ENCODE data around the gene OSBPL3.

The OSBPL3 gene

DNA sequence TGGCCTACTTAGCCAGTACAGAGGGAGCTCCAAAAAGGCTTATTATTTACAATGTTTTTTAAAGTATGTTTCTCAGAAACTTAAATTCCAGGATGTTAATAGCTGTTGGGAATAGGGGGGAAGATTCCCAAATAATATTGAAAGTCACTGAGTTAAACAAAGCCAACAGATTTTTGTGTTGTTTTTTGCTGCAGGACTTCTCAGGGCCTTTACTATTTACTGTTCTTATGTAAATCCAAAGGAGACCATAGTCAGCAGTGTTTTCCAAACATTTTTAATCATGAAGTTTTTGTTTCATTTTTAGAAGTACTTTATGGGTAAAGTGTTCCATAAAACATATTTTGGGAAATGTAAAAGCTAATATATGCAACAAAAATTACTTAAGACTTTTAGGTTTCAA, 122.4 kb downstream of the OSBPL3 start:
- DNase-seq = no peak

DNA sequence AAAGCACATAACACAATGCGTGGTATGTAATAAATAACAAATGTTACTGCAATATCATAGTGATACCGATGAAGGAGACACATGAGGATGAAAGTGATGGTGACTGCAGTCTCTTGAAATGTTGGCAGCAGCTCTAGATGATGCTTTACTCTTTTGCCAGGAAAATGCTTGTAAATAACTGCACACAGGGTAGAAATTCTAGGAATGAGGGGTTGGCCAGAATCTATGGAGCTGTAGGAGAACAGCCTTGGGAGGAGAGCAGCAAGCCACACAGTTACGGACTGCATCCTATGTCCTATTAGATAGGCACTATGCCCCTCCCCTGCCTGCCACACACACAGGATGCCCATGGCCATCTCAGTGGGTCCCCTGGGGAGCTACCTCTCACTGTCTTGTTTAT, 125.1 kb downstream of the OSBPL3 start:
- no peak for DNase-seq

DNA sequence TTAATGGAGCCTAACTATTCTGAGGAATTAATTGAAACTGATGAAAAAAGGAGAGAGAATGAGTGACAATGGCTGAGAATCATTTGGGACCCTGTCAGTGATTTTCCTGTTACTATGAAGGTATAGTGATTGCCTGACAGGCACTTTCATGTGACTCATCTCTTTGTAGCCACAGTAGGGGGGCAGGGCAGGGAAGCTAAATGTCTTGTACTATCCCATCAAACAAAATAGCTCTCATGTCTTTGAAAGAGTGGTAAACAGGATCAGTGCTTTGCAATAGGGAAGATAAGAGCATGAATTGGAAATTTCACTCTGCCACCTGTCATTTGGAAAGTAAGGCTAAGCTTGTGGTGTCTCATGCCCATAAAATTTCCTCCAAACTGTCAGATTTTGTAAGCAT, 128.2 kb downstream of the OSBPL3 start:
- no peak for DNase-seq

DNA sequence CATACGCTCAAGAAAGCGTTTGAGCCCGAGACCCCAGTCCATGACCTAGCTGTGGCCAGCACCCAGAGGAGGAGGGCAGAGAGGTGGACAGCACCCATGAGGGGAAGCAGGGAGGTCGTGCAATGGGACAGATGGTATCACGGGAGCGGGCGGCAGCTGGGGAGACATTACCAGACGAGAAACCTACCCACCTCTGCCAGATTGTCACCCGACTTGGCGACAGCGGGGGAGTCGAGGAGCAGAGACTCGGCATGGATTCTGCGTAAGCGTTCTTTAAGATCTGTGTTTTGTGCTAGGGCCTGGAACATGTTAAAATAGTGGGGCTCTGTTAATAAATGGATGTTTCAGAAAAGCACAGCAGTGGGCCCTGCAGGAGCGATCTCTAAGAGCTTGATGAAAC, 131.1 kb downstream of the OSBPL3 start:
- no peak for DNase-seq

DNA sequence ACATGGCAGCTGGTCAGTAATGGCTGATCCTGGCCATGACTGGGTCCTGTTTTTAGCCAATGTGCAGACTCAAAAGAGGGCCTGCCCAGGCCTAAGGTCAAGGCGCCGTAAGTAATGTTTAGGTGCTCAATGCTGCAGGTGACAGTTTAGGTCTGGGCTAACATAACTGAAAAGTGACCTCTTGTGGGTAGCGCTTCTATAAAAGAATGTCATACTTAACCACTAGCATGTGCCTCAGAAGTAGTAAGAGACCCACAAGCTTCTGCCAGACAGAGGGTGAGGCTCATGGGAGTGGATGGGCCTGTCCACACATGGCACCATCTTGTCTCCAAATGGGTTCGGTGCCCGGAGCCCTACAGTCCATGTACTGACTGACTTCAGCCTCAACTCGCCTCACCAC, 132.2 kb downstream of the OSBPL3 start:
- DNase-seq = no peak

DNA sequence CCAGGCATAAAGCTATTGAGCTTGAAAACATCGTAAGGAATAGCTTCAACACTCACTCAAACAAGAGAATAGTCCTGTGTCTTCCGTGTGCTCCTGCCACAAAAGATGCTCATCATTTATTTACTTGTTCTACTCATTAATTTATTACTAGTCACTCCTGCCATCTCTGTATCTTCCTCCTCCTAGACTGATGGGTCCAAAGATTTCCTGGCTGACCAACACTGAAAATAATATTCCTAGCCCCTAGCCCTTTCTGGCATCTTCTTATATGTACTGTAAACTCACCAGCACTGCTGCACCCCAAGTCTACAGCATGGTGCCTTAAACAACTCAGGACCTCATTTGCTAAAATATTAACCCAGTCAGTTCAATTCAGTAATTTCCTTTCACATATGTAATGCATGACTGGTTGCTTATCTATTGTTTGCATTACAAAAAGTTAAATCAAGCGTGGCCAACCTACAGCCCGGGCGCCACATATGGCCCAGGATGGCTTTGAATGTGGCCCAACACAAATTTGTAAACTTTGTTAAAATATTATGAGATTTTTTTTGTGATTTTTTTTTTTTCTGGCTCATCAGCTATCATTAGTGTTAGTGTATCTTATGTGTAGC, 136.1 kb downstream of the OSBPL3 start:
- DNase-seq = no peak

DNA sequence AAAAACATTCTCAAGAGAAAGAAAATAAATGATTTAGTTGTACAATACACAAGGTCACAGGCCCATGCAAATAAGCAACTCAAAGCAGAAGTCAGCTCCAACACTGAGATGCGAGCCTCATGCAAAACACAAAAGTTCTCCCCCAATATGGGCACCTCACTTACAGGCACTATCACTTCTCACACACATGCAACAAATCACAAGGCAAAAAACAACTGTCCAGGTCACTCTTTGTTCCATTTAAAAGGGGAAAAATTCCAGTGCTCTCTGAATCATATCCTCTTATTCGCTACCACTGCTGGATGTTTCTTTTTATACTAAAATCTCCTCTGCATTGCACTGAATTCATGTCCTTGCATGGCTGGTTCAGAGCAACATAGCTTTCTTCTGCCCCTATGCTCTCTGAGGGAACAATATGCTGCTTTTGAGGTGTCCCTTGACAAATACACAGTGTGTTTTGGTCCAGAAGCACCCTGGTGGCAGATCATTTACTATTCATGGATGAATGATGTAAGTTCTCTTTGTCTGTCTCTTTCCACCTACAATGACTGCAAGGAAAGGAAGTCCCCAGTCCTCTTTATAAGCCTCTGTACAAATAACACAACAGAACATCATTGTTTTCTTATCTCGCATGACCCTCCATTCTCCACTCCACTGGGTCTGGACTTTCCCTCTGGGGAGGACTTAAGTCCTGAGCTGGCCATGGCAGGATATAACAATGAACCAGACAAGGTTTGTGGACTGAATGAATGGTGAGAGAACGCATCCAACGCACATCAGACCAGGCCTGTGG, 137.3 kb downstream of the OSBPL3 start:
- DNase-seq = no peak

DNA sequence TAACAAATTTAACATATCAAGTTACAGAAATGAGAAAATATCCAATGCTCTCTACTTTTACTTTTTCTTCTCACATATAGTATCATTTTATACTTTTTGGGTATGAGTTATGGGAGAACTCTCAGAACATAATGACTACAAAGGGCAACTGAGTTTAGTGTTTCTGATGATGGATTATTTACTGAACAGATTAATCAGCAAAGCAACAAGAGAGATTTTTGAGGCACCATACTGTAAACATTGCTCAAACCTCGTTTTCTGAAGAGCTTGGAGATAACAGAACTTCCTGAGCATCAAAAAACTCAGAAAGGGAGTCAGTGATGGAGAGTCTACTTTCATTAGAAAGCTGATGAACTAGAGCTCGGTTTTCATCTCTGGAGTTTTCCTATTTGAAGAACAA, 137.9 kb downstream of the OSBPL3 start:
- no peak for DNase-seq

DNA sequence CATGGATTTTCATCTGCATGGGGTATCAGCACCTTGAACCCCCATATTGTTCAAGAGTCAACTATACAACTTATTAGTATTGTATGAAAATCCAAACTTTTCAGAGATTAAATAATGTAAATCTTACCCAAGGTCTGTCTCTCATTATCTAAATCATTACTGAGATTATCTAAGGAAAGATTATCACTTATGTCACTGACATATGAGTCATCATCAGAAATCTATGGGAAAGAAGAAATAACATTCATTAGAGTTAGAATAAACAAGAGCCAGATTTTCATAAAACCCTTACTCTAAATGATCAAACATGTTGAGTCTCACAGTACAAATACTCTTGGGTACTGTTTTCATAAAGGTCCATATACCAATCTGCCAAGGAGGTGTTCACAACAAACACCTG, 139.4 kb downstream of the OSBPL3 start:
- no peak for DNase-seq

DNA sequence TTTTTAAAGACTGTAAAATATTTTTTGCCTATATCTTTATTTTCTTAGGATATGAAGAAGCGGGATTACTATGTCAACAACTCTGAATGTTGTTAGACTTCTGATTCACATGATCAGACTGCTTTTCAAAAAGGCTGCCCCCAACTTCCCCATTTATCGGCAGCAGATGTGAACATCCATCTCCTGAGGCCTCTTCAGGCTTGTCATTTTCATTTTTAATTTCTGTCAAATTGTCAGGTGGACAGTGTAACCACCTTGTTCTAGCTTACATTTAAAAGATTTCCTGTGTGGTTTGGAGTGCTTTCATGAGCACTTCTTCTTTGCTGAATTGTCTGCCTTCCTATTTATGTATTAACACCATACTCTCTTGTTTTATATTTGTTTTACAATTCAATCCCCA, 143.9 kb downstream of the OSBPL3 start:
- no peak for DNase-seq

DNA sequence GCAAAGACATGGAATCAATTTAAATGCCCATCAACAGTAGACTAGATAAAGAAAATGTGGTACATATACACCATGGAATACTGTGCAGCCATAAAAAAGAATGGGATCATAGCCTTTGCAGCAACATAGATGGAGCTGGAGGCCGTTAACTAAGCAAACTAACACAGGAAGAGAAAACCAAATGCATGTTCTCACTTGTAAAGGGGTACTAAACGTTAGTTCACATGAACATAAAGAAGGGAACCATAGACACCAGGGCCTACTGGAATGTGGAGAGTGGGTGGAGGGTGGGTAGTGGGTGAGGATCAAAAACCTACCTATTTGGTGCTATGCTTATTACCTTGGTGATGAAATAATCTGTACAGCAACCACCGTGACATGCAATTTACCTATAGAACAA, 144.3 kb downstream of the OSBPL3 start:
- no peak for DNase-seq

DNA sequence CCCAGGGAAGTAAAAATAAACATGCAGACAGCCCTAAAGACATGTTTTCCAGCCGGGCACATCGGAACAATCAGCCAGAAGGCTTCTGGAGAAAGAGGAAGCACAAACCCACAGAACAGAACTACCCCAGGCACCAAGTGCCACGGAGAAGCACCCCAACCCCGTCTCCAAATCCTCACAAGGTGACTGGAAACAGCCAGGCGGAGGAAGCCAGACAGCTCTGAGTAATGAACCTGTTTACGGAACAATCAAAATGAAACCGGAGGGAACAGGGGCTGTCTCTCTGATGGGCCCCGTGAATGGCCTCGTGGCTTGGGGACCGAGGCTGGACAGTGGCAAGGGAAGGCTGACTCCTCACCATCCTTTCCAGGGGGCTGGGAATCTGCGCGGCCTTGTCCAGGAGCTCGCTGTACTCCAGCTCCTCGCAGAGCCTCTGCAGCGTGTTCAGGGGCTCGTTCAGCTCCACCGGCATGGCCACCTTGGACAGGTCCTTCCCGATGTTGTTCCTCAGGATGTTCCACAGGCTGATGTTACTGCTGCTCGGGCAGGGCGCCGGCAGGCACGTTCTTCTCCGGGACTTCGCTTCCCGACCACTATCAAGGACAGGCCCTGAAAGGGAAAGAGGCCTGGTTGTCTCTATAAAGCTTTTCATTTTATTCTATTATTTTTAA, 145.7 kb downstream of the OSBPL3 start:
- DNase-seq = no peak

DNA sequence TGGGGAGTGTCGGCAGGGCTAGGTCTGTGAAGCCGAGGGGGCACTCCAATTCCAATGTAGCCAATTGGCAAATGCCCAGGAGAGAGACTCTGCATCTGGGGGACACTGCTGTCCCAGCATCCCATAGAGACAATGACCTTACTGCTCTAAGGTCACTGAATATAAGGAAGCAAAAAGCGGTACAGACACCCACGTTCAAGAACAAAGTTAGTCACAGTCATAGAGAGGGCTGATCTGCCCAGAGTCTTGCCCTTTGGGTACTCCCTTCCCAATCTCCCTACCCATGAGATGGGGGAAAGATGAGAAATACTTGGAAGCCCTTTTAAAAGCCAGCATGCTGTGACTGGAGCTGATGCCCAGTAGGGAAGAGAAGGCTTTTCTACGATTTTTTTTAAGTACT, 146.4 kb downstream of the OSBPL3 start:
- no peak for DNase-seq

DNA sequence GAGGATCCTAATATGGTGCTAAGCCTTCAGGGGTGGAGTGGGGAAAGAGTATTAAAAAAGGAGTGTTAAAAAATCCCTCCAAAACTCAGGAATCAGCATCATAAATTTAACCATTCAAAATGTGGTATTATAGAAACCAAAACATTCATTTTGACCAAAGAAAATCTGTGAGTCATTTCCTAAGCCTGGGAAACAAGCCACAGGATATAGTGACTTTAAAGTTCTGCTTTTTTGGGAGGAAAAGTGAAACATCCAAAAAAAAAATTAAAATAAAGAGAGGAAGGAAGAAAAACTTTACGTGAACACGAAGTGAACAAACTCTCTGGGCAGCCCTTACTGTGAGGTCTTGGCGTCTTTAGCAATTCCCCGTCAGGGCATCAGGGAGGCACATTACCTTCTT, 148.7 kb downstream of the OSBPL3 start:
- no peak for DNase-seq

DNA sequence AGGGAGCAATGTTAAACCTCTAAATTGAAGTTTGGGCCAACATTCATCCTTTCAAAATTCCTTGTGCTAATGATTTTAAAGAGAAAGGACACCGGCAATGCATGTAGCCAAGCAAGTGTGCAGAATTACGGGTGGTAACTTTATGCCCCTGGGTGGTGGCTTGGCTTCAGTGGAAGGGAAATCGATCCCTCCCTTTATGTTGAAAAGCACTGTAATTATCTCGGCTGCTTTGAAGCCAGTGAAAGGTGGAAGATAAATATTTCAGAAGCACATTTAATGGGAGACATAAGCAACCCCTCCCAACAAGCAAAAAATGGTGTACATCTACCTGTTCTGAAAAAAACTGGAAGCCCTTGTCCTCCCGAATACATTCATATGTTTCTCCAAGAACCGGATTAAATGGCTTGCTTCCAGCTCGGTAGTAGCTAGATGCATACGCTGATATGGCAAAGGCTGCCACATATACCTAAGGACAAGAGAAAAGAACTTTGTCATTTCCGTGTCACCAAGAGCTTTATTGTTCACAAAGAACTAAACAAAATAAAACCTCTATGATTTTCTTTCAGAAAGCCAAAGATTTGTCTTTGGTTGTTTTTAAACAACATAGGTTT, 149.4 kb downstream of the OSBPL3 start:
- no peak for DNase-seq

DNA sequence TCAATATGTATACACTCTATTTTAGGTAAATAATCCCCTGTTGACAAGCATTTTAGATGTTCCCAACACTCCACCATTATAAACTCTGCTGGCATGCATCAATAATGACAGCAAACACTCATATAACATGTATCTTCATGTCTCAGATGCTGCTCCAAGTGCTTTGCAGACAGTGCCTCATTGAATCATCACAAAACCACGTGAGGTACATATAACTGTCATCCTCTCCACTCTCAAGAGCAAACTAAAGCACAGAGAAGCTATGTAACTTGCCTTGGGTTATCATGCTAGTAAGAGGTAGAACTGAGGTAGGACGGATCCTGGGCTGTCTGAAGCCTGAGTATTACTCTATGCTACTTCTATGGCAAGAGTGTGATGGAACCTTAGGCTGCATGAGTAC, 150.2 kb downstream of the OSBPL3 start:
- DNase-seq = no peak

DNA sequence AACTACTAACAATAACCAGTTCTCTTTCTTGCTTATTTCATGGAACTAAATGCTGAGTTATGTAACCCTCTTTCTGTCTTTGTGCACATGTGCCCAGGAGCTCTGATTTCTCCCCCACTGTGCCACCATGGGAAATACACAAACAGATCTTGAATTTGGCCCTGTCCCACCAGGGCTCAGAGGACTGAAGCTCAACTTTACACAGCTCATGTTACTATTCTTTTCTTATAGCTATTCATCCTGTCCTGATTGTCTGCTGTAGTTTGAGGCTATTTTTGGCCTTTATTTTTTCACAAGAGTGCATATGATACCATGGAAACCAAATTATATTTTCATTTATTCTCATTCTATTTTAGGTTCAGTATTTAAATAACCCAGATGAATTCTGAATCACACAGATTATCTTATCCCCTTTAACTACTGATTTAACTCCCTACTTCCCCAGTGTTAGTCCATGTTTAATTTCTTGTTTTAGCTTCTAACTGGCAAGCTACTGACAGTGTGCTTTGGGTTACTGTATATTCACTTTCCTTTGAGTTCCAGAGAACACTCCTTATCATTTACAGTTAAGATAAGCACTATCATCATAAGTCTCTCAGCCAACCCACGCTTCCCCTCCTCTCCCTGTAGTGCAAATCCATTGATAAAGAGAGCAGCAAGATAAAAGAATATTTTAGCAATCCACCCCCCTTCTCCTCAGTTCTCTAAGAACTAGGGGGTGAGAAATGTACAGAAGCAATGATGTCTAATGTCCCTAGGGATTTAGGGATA, 150.9 kb downstream of the OSBPL3 start:
- no peak for DNase-seq

DNA sequence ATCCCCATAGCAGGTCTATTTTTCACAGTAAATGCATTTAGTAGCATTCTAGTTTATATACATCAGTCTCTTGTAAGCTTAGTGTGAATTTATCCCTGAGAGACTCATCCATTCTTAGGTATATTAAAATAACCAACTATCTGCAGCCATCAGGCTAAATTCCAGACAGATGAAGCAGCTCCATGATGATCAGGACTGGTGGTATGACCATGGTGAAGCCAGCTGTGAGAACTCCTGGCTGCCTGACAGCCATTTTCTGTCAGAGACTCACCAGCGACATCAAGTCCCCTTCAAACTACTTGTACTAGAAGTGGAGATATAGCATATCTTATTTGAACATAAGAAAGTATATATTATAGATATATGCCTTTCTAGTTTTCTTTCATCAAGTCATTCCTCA, 152.4 kb downstream of the OSBPL3 start:
- no peak for DNase-seq

DNA sequence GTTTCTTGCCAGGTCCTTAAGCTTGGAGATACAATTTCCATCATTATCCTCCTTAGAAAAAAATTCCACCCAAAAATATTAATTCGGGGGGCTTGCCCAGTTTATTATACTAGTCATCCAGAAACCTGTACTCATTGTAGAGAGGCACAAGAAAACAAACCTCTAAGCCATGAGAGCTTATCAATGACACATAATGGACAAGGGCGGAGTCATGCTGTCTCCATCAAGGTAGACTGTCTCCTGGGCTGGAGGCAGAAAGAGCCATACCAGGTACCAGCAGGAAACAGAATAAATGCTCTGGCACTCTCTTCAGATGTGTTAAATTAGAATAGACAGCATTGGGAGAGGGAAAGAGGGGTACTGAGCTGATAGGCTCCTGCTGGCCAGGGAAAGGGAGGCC, 153.0 kb downstream of the OSBPL3 start:
- no peak for DNase-seq

DNA sequence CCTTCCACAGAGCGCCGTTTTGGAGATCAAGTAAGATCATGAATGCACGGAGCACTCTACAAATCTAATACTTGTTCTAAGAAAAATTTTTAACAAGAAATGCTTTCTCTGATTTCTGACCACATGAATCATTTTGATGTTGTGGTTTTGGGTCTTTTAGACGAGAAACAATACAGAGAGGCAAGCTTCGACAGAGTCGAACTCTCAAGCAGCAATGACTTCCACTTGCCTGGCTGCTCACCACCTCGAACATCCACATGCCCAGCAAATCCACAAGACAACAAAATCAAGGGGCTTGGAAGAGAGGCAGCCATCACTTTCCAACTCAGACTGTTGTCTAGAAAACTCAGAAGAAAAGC, 153.3 kb downstream of the OSBPL3 start:
- DNase-seq = no peak

DNA sequence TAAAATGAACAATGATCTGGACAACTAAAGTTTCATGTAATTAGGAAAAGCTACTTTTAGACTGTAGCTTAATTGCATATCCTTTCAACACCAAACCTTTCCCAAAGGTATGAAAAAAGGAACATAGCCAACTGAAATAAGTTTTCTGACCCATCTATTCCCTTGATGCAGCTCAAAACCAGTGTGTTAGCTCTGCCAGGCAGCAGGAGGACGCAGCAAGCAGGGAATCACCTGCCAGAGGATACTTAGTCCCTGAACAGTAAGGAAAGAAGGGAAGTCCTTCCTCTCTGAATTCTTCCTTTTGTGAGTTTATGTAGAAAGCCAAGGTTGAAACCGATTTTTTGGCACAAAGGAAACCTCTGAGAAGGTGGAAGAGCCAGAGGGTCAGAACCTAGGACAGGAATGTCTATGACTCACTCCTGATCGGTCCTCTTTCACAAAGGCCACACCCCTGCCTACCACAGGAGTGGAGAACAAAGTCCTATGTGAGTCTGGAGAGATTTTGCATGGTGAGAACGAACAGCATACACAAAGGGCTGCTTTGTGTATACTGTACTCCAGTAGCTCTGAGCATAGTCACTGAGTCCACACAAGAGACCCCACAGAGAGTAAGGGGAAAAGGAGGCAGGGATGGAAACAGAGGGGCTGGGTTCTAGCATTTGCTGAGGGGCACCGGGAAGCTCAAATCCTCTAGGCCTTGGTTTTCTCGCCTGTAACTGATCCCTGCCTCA, 153.9 kb downstream of the OSBPL3 start:
- no peak for DNase-seq

DNA sequence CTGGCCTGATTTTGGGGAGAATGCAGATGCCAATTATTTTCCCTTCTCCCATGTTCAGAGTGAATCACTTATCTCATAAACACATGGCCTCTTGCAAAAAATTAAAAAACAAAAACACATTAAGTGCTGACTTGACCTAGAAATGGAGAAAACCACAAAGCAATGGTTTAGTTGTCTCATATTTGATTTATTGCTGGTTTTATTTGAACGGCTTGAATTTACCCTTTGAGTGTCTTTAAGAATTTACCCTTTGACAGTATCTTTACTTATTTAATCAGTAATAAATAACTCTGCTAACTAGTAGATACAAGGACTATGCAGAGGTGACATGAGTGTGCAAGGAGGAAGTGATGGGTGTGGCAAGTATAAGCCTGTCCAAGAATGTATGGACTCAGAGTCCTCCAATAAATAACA, 154.6 kb downstream of the OSBPL3 start:
- no peak for DNase-seq

DNA sequence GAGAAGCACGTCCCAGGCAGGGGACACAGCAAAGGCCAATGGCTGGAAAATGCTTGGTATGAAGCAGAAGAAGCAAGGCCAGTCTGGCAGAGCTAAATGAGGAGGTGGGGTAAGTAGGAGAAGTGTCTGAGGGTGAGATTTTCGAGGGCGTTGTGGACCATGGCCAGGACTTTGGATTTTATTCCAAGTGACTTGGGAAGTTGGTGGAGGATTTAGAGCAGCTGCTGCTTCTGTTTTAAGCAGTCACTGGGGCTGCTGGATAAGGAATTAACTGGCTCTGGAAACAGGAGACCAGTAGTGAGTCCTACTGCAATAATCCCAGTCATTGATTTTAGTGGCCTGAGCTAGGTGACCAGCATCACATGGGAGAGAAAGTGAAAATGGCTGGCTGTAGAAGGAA, 155.1 kb downstream of the OSBPL3 start:
- DNase-seq = no peak

All from cerebellar nuclear complex (tissue), 1 donor.